Vagina (tissue), 2 donors: ENCODE measurements around the gene LRMDA.

Source experiments
- CTCF ChIP-seq, 3 experiments: fragments of 450-650 bp in 2 of 3; fragments of 200-600 bp in 1 of 3; sonication (generic) in 1 of 3; IDR thresholded peaks; one replicate each; pipeline ENCODE4 v1.5.1; 2017 to 2019; ENCODE audit warnings: antibody characterized with exemption in 3 of 3, mild to moderate bottlenecking in 2 of 3, moderate library complexity in 2 of 3
- POLR2A ChIP-seq, 2 donors: fragments of 450-650 bp; IDR thresholded peaks; one replicate each; pipeline ENCODE4 v1.6.1; 2017; ENCODE audit warnings: antibody characterized with exemption in 2 of 2, mild to moderate bottlenecking in 2 of 2, moderate library complexity in 2 of 2

- TF ChIP-seq CTCF (IDR thresholded peaks at IDR 0.05) (no peak), POLR2A (IDR thresholded peaks at IDR 0.05) (no peak)
These were observed 1123.7 kb downstream of the LRMDA start for GRCh38 chr10:76555067-76555670.
